ENCODE data around the gene NLRC5.
"Not testable (repeated sequence)": the region's sequence is repeated elsewhere in the genome, so short reads cannot be mapped to it uniquely, and the experiment has no call there.

NLRC5 gene

GRCh38 chr16:57001026-57001679 lies 11.8 kb downstream of the NLRC5 start:
- DNase-seq, result no peak

- no peak for DNase-seq
These were observed 14.4 kb downstream of the NLRC5 start for GRCh38 chr16:57003439-57004386.

GRCh38 chr16:57004387-57005250 lies 15.3 kb downstream of the NLRC5 start:
- DNase-seq, result no peak

DNA sequence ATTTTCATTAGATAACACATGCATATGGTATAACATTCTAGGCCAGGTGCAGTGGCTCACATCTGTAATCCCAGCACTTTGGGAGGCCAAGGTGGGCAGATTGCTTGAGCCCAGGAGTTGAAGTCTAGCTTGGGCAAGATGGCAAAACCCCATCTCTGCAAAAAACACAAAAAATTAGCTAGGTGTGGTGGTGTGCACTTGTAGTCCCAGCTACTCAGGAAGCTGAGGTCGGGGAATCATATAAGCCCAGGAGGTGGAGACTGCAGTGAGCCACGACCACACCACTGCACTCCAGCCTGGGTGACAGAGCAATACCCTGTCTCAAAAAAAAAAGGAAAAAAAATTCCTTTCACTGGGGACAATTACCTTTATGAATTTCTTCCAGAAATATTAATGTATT lies 16.2 kb downstream of the NLRC5 start:
- DNase-seq, result not testable (repeated sequence)

DNA sequence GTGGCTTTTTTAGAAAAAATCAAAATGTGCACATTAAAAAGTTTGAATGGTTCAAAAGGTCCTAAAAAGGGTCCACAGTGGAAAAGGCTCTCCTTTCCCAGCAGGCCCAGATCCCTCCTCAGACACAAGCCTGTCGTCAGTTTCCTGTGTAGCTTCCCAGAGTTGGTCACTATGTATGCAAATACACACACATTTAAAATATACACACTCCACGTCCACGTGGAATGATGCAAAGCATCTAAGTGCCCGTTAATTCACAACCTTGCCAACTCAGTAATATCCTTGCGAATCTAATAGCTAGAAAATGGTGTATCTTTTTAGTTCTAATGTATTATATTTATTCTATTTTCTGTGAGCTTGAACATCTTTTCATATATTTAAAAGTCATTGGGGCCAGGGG lies 17.7 kb downstream of the NLRC5 start:
- DNase-seq, result no peak

DNA sequence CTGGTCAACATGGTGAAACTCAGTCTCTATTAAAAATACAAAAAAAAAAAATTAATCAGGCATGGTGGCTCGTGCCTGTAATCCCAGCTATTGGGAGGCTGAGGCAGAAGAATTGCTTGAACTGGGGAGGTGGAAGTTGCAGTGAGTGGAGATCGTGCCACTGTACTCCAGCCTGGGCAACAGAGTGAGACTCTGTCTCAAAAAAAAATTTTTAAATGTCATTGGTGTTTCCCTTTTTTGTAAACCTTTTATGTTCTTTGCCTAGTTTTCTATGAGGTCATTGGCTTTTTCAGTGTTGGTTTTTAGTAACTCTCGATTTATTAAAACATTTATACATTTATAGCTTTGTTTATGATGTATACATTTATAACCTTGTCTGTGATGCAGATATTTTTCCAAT lies 18.2 kb downstream of the NLRC5 start:
- DNase-seq, result no peak

DNA sequence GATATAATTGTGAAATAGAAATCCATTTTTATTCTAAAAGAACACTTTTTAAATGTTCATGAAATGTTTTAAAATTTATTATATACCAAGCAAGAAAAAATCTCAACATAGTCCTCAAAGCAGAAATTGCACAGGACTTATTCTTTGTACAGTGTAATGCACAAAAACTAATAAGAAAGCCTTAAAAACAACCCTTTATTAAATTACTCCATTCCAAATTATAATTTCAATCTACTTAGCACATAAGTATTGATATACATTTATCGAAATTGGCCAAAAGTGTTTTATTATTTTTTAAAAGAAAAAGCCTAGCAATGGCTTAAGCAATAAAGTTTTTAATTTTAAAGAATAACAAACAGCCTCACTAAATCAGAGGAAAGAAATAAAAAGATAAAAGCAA lies 19.1 kb downstream of the NLRC5 start:
- DNase-seq, result no peak

DNA sequence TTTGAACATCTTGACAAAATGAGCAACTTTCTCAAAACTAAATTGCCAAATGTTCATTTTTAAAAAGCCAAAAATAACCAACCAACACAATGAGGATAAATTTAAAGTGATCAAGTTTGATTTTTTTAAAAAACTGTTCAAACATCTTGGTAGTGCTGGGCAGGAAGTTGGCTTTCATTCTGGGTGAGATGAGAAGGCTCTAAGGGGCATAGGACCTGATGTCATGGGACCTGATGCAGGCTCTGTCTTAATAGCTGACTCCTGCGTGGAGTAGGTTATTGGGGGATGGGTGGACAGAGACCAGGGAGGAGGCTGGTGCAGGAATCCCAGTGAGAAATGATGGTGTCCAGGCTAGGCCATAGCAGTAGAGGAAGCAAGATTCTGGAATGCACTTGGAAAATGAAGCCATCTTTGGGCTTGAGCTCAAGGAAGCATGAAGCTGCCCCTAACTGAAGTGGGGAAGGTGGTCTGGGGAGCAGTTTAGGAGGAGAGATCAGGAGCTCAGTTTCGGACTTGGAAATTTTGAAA lies 20.4 kb downstream of the NLRC5 start:
- no peak for DNase-seq

- no peak for DNase-seq
These were observed 23.0 kb downstream of the NLRC5 start for GRCh38 chr16:57012353-57012752.

DNA sequence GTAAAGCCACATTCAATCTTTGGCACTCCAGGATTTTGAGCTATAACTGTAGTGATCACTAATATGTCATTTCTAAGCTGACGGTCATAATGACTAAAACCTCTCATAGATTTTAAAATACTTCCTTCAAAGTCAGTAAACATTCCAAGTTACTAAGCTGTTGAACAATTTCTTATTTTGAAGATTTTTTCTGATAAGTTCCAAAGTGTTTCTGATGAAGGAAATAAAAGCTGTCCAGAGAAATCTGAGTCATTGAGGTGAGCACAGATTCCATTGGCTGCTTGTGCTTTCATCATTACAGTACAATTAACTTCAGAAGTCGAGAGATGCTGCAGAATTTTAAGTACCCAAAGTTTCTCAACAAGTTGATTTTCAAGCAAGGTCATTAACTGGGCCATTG lies 23.9 kb downstream of the NLRC5 start:
- DNase-seq, result no peak

DNA sequence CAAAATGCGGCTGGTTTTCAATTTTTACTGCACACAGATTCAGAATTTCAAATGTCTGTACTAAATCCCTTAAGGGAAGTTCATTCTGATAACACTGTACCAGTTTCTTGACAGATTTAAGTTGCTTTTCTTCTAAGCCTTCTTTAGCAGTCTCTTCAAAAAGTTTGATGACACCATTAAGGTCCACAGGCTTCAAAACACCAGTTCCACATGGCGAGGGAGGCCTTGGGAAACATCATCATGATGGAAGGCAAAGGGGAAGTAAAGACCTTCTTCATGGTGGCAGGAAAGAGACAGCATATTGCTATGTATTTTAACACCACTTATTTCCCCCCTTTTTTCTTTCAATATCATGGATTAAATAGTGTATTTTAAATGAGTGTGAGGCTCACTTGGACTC lies 24.5 kb downstream of the NLRC5 start:
- no peak for DNase-seq

- no peak for DNase-seq
These were observed 26.9 kb downstream of the NLRC5 start for GRCh38 chr16:57016301-57016700.

- DNase-seq, result no peak
These were observed 27.5 kb downstream of the NLRC5 start for GRCh38 chr16:57016831-57017230.

DNA sequence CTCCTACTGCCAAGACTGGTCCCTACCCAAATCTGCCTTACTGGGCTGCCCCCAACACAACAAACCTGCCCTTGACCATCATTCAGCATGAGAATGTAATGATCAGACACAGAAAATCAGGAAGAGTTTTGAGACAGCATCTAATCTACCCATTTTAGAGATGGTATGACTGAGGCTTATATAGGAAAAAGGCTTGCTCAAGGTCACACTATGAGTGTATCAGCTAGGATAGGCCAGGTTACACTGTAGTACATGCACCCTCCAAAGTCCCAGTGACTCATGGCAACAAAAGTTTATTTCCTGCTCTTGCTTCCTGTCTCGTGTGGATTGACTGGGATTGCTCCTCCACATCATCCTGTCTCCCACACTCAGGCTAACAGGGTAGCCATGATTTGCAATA lies 27.9 kb downstream of the NLRC5 start:
- DNase-seq, result no peak

DNA sequence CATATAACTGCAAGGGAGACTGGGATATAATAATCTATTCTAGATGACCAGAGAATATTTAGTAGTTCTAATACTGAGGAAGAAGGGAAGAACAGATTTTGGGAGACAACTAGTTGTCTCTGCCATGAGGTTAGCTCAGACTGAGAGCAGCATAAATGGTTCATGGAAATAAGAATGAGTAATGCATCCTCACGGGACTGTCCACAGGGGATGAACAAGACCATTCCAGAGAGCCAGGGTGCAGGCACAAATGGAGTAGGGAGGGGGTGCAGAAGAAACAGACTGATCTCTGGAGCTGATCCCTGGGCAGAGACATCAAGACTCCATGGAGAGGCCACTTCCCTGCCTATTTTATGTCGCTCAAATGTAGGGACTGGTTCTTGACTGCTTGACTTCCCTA lies 30.4 kb downstream of the NLRC5 start:
- DNase-seq, result no peak

DNA sequence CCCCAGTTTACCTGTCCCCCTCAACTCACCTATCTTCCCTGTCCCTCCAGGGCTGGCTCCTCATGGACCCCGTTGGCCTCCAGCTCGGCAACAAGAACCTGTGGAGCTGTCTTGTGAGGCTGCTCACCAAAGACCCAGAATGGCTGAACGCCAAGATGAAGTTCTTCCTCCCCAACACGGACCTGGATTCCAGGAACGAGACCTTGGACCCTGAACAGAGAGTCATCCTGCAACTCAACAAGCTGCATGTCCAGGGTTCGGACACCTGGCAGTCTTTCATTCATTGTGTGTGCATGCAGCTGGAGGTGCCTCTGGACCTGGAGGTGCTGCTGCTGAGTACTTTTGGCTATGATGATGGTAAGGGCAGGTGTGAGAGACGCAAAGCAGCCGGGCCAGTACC lies 31.3 kb downstream of the NLRC5 start:
- no peak for DNase-seq

GRCh38 chr16:57021757-57022156 lies 32.4 kb downstream of the NLRC5 start:
- DNase-seq, result no peak

- DNase-seq, result no peak
These were observed 33.1 kb downstream of the NLRC5 start for GRCh38 chr16:57022445-57022844.

- DNase-seq, result no peak
These were observed 34.3 kb downstream of the NLRC5 start for GRCh38 chr16:57023541-57024249.

- DNase-seq, result no peak
These were observed 35.7 kb downstream of the NLRC5 start for GRCh38 chr16:57024894-57025680.
